HG03571 (cell line): Measurements from ENCODE around the gene FAM217A.

Experiments used
- ATAC-seq: cut with Tn5 transposase; IDR thresholded peaks from one replicate; pipeline ENCODE4 v1.9.1; 2021; ENCODE audit not compliant: unreplicated experiment

FAM217A gene

GRCh38 chr6:4085332-4085700, 6.4 kb upstream of the FAM217A start:
- no peak for ATAC-seq

DNA sequence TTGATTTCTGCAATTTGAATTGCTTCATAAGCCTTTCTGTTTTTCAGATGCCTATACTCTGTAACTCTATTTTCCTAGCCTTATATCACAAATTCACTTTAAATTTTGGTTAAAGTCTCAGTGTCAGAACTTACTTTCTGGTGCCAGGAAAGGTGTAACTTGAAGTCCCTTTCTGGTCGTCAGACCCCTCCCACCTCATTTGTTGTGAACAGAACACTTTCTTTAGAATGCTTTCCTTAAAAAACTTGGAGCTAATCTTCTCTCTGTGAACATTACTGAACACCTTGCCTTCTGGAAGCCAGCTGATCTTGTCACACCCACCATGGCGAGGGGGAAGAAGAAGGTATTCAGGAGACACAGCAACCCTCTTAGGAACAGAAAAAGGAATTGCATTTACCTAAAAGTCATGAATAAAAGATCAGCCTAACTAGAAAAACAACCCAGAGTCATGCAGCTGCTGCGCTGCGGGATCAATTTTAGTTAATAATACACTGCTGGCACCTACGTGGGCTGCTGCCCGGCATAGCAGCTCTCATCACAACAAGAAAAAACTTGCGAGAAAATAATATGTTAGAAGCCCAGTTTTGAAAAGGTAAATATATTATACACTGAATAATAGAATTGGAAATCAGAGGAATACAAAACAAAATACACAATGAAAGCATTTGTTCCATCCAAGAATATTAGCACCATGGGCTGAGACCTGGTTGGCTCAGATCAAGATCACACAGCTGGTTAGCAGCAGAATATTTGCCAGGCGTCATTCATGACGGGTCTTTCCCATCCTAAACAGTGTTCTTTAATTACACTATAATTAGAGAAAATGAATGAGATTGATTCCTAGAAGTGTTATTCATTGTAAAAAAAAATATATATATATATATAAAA, 5.8 kb upstream of the FAM217A start:
- ATAC-seq, result no peak

DNA sequence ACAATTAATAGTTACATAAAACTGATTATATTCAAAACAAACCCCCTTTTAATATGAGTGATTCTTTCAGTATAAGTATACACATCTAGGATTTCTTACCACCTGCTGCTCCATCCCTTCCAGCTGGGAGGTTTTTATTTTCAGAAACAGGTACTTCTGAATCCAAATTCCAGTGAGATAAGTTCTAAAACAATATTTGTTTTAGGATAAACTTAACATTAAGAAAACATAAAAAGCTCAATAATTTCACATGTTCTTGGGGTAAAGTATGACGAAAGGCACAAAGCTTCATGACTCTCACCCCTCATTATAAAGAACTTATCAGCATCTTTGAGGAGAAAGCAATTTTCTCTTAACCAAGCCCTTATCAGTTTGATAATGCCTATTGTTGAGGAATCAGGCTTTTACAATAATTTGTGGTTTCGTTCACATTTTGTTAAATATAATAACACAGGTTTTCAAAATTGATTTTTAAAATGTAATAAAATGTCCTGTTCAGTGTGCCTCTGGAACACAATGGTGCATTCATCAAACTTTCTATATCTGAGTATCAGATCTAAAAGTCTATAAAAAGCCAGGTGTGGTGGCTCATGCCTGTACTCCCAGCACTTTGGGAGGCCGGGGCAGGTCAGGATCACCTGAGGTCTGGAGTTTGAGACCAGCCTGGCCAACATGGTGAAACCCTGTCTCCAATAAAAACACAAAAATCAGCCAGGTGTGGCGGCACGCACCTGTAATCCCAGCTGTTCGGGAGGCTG, 4.3 kb downstream of the FAM217A start:
- ATAC-seq, result no peak

DNA sequence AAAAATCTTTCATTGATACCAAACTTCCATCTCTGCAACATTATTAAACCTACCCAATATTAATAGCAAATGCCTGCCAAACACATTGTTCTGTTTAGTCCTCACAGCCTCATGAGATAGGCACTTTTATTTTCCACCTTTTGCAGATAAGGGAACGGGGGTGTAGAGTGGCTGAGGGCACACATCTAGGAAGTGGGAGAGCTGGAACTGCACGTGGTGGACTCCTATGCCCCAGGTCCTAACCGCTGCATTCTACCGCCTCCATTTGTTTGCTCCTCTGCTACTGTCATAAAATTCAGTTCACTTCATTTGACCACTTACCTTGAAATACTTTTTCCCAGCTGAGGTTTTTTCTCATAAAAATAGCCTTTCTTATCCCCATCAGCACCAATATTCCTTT, 7.6 kb downstream of the FAM217A start:
- no peak for ATAC-seq

GRCh38 chr6:4069199-4069598, 9.7 kb downstream of the FAM217A start:
- ATAC-seq, result no peak

GRCh38 chr6:4067673-4068072, 11.3 kb downstream of the FAM217A start:
- no peak for ATAC-seq

GRCh38 chr6:4066029-4066755, 12.7 kb downstream of the FAM217A start:
- no peak for ATAC-seq

DNA sequence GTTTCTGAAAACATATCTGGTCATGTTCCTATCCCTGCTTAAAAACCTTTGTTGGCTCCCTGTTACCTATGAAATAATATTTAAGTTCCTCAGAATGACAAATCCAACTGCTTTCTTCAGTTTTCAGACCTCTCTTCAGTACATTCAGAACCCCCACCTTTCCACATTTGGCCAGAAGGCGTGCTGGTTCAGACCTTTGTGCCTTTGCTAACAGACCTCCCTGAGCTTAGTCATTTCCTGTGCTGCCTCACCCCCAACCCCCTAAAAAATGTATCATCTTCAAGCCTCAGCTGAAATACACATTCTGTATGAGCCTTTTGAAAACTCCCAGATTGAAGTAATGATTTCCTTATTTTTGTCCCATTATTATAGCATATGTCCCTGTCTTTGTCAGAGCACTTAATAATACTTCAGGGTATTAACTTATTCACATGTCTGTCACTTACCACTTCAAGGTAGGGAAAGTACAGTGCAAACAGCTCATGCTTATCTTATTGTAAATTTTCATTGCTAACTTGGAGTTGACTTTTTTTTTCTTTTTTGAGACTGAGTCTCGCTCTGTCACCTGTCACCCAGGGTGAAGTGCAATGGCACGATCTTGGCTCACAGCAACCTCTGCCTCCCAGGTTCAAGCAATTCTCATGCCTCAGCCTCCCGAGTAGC, 19.7 kb downstream of the FAM217A start:
- no peak for ATAC-seq

- ATAC-seq, result no peak
These were observed 21.9 kb downstream of the FAM217A start for GRCh38 chr6:4057036-4057435.

- no peak for ATAC-seq
These were observed 23.4 kb downstream of the FAM217A start for GRCh38 chr6:4055420-4056041.

DNA sequence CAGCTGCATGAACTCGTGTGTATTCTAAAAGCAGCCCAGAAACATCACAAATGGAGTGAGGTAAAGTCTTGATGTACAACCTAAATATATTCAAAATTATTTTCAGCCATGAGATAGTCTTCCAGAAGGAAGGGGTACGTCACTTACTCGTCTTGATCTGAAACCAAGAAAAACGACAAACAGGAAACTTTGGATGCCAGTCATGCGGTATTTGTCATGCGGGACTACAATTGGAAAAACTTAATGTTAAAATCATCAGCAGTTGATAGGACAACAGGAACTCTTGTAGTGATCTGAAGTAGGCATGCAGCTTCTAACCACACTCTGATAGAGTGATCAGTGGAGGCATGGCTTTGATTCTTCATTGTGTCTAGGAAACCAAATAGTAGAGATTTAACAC, 29.7 kb downstream of the FAM217A start:
- no peak for ATAC-seq

GRCh38 chr6:4041480-4041879, 37.5 kb downstream of the FAM217A start:
- ATAC-seq, result no peak

DNA sequence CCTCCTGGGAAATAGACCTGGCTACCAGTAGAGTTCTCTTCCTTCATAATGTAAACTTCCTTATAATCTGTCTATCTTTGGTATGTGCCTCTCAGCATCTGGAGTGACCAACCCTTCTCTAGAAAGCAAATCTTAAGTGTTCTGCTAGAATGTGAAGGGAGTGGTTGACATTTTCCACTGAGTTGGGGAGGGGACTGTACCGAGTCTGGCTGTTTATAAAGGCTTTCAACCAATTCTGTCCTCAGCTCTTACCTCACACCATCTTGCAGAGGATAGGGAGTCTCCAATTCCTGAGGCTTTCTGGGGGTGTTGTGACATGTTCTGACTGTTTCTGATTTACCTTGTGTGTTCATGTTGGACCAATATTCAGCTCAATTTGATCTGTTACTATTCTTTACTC, 39.6 kb downstream of the FAM217A start:
- ATAC-seq, result no peak

DNA sequence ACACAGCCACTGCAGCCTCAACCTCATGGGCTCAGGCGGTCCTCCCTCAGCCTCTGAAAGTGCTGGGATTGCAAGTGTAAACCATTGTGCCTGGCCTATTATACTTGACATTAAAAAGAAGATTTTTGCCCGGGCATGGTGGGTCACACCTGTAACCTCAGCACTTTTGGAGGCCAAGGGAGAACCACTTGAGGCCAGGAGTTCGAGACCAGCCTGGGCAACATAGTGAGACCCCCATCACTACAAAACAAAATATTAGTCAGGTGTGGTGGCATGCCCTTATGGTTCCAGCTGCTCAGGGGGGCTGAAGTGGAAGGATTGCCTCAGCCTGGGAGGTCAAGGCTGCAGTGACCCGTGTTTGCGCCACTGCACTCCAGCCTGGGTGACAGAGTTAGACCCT, 42.4 kb downstream of the FAM217A start:
- ATAC-seq, result no peak

DNA sequence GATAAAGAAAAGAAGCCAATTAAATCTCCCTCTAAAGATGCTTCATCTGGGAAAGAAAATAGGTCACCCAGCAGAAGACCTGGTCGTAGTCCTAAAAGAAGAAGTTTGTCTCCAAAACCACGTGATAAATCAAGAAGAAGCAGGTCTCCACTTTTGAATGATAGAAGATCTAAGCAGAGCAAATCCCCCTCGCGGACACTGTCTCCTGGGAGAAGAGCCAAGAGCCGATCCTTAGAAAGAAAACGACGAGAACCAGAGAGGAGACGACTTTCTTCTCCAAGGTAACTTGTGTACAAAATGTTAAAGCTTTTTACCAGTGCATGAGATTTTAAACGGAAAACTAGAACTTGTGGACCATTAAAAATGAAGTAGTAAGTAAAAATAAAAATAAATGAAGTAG, 46.5 kb downstream of the FAM217A start:
- ATAC-seq, result no peak

DNA sequence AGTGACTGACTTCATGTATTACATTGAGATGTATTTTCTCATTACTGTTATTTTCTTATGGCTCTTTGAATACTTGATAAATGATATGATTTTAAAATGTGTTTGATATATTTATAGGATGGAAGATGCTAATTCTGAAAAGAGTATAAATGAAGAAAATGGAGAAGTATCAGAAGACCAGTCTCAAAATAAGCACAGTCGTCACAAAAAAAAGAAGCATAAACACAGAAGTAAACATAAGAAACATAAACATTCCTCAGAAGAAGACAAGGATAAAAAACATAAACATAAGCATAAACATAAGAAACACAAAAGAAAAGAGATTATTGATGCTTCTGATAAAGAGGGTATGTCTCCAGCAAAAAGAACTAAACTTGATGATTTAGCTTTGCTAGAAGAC, 47.5 kb downstream of the FAM217A start:
- ATAC-seq, result no peak

GRCh38 chr6:4030669-4031068, 48.3 kb downstream of the FAM217A start:
- no peak for ATAC-seq

DNA sequence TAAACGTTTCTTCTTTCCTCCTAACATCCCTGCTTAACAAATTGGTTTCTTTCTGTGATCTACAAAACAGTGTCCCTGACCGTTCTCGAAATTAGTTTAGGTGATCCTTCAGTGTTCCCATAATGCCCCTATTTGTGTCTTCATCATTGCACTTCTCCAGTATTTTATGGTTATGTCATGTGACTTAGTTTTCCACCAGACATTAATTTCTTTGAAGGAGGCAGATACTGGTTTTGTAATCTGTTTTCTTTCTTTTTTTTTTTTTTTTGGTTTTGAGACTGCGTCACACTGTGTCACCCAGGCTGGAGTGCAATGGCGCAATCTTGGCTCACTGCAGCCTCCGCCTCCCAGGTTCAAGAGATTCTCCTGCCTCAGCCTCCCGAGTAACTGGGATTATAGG, 49.2 kb downstream of the FAM217A start:
- ATAC-seq, result no peak

DNA sequence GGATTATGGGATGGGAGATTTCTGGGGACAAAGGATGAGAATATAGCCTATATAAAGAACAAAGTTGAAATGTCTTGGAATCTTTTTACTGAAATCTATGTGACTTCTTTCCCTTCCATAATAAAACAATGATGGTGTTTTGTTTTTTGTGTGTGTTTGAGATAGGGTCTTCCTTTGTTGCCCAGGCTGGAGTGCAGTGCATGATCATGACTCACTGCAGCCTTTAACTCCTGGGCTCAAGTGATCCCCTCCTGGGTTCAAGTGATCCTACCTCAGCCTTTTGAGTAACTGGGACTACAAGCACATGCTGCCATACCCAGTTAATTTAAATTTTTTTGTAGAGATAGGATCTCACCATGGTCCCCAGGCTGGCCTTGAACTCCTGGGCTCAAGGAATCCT, 50.9 kb downstream of the FAM217A start:
- no peak for ATAC-seq

DNA sequence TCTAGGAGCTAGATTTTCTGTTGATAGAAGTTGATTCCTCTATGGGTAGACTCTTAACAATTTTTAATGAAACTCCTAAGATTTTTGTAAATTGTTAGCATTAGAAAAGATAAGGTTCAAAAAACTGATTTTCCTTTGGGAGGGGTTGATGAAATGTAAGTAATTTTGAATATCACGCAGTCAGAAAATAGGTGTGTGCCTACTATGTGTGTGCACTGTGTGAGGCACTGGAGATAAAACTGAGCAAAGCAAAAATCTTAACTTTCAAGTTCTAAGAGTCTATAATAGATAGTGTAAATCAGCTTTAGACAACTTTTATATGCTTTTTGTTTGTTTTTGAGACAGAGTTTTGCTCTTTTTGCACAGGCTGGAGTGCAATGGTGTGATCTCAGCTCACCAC, 53.3 kb downstream of the FAM217A start:
- no peak for ATAC-seq

DNA sequence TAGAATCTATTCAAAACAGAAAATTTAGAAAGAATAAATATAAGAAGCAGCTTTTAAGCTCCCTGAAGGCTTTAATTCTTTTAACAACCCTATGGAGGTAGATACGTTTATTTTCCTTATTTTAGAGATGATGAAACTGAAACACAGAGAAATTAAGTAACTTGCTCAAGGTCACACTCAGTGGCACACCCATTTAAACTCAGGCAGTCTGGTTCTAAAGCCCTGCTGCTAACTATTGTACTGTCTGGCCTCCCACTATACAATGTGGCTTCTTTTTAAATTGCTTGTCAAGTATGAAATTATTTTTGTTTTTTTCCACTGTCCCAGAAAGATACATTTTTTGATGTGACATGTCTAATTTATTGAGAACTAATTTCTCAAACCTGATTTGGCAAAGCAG, 55.7 kb downstream of the FAM217A start:
- no peak for ATAC-seq
